Measurements from ENCODE around the gene NCKAP5. TPM values are rescaled to one million over a fixed set of nuclear protein-coding genes. Genes with fewer than 3 reads are reported as not detected.

The NCKAP5 gene
- polyA plus RNA-seq, 1 experiment = 2.1 TPM

DNA sequence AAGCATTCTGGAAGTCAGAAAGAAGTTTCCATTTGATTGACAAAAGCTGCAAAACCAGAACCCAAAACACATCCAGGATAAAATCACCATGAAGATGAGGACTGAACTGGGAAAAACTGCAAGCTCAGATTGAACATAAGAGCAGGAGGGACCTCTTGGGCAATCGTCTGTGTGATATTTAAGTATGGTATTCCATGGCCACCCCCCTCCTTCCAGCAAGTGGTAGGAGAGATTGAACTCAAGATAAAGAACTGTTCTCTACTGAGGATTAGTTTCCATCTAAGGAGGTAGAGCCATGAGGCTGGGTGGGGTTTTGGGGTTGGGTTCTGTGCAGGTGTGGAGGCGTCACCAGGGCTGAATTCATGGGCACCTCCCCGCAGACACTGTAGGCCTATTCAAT is 251.1 kb downstream of the NCKAP5 start:
- DNase-seq (ENCODE audit: low read depth) = no peak

DNA sequence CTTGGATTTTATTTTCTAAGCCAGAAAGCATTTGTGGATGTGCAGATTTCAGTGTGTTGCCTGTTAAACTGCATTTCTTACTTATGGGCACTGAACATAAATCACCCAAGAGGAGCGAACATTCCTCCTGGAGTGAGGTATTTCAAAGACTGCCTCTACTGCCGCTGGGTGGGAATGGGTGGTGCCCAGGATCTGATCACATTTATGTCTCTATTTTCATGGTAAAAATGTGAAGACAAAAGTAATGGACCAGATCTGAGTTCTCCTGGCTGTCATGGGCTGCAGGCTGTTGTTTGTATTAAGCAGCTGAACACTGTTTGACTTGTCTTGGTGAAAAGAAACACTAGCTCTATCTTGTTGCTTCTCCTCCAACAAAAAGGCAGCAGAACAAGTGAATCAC is 251.7 kb downstream of the NCKAP5 start:
- DNase-seq (ENCODE audit: low read depth) = no peak
- Histone ChIP-seq H3K36me3 (ENCODE audit: control insufficient read depth, insufficient read depth, low read length) (no peaks in the 10 kb centered on the region), H3K4me3 (ENCODE audit: low read depth, low read length) (no peak overlapping the region), H3K27me3 (ENCODE audit: control insufficient read depth, insufficient read depth, low read length) (no peaks in the 10 kb centered on the region)
- TF ChIP-seq, protein P1, sequence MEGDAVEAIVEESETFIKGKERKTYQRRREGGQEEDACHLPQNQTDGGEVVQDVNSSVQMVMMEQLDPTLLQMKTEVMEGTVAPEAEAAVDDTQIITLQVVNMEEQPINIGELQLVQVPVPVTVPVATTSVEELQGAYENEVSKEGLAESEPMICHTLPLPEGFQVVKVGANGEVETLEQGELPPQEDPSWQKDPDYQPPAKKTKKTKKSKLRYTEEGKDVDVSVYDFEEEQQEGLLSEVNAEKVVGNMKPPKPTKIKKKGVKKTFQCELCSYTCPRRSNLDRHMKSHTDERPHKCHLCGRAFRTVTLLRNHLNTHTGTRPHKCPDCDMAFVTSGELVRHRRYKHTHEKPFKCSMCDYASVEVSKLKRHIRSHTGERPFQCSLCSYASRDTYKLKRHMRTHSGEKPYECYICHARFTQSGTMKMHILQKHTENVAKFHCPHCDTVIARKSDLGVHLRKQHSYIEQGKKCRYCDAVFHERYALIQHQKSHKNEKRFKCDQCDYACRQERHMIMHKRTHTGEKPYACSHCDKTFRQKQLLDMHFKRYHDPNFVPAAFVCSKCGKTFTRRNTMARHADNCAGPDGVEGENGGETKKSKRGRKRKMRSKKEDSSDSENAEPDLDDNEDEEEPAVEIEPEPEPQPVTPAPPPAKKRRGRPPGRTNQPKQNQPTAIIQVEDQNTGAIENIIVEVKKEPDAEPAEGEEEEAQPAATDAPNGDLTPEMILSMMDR (IDR thresholded peaks at IDR 0.05; ENCODE audit: insufficient read depth, low read depth, low read length) = no peak
- CTCF ChIA-PET = no interaction called here
- POLR2A ChIA-PET = no interaction called here

More for the DNA sequence above, 251.1 kb downstream of the NCKAP5 start:
- TF ChIP-seq, protein P1 (IDR thresholded peaks at IDR 0.05; ENCODE audit: insufficient read depth, low read depth, low read length) = no peak
- CTCF ChIA-PET = interaction anchor here (0.6 kb wide), 1 partner anchor 32 kb away, joined by 3 read pairs; no protein-coding TSS in a partner anchor
- H3K4me3 ChIP-seq (ENCODE audit: low read depth, low read length) = no peak overlapping the region
- H3K36me3 ChIP-seq (ENCODE audit: control insufficient read depth, insufficient read depth, low read length) = no peaks in the 10 kb centered on the region
- POLR2A ChIA-PET = no interaction called here
- no peaks in the 10 kb centered on the region for H3K27me3 ChIP-seq (ENCODE audit: control insufficient read depth, insufficient read depth, low read length)

DNA sequence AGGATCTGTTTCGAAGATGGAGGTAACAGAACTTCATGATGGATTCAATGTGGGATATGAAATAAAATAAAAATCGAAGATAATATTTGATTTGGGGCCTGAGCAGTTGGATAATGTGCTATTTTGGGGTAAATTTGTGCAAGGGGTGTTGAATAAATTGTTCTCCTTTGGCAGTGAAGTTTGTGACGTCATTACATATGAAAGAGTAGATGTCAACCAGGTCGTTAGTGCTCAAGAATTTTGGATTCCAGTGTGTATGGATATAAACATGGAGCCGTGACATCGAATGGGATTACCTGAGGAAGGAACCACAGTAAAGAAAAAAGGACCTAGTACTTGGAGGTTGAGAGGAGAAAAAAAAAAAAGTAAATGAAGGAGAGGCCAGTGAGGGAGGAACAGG is 253.0 kb downstream of the NCKAP5 start:
- CTCF ChIA-PET = no interaction called here
- POLR2A ChIA-PET = no interaction called here
- no peaks in the 10 kb centered on the region for H3K36me3 ChIP-seq (ENCODE audit: control insufficient read depth, insufficient read depth, low read length)
- TF ChIP-seq, protein P1 (IDR thresholded peaks at IDR 0.05; ENCODE audit: insufficient read depth, low read depth, low read length) = no peak
- H3K27me3 ChIP-seq (ENCODE audit: control insufficient read depth, insufficient read depth, low read length) = no peaks in the 10 kb centered on the region
- DNase-seq (ENCODE audit: low read depth) = no peak
- no peak overlapping the region for H3K4me3 ChIP-seq (ENCODE audit: low read depth, low read length)

DNA sequence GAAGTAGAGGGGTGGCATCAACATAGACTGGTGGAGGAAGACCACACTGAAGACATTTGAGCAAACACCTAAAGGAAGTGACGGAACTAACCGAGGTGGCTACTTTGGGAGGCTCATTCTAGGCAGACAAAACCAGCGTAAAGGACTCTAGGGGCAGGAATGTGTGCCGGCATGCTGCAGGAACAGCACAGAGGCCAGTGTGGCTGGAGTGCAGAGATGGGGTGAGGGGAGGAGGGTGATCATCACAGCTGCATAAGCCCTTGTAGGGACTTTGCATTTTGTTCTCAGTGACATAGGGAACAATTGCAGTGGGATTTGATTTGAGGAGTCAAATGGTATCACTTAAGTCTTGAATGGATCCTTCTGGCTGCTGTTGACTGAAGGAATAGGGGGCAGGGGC is 253.5 kb downstream of the NCKAP5 start:
- H3K4me3 ChIP-seq (ENCODE audit: low read depth, low read length) = no peak overlapping the region
- no peaks in the 10 kb centered on the region for H3K36me3 ChIP-seq (ENCODE audit: control insufficient read depth, insufficient read depth, low read length)
- TF ChIP-seq, protein P1 (IDR thresholded peaks at IDR 0.05; ENCODE audit: insufficient read depth, low read depth, low read length) = no peak
- H3K27me3 ChIP-seq (ENCODE audit: control insufficient read depth, insufficient read depth, low read length) = no peaks in the 10 kb centered on the region
- no peak for DNase-seq (ENCODE audit: low read depth)
- CTCF ChIA-PET = no interaction called here
- POLR2A ChIA-PET = no interaction called here

DNA sequence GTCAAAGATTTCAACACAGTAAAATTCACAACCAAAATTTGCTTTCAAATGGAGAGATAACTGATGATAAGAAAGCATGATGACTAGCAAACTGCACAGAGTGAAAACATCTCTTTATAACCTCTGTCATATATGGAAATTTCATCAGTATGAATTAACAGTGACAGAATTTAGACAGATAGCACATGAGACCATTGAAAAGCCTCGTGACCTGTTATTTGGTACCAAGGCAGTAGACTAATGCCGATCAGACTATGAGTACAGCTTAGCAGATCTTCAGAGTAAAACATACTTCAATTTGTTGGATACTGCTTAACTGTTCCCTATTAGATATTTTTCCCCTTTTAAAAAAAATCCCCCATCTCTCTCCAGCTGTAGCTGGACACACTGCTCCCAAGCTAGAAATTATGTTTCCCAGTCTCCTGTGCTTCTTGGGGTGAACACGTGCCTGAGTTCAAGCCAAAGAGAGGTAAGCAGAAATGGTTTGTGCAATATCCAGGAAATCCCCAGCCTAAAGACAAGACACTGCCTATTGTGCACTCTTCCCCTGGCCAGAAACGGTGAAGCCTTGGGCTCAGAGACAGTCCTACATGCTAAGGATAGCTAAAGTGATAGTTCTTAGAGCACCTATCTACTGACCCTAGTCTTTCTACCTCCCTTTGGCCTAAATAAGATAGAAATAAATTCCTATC is 256.1 kb downstream of the NCKAP5 start:
- ChIA-PET CTCF (no interaction called here), POLR2A (interaction anchor here (0.6 kb wide), 1 partner anchor 12 kb away, joined by 3 read pairs; no protein-coding TSS in a partner anchor)
- no peaks in the 10 kb centered on the region for H3K27me3 ChIP-seq (ENCODE audit: control insufficient read depth, insufficient read depth, low read length)
- no peaks in the 10 kb centered on the region for H3K36me3 ChIP-seq (ENCODE audit: control insufficient read depth, insufficient read depth, low read length)
- DNase-seq (ENCODE audit: low read depth) = no peak
- no peak overlapping the region for H3K4me3 ChIP-seq (ENCODE audit: low read depth, low read length)
- TF ChIP-seq, protein P1 (IDR thresholded peaks at IDR 0.05; ENCODE audit: insufficient read depth, low read depth, low read length) = no peak
